B cell (primary cell): Measurements from ENCODE around the gene RAPGEF6. TPM values are rescaled to one million over a fixed set of nuclear protein-coding genes. Genes with fewer than 3 reads are reported as not detected.

Experiments used
- ATAC-seq: fragments of 200-7000 bp; cut with Tn5 transposase; one replicate; pipeline ENCODE4 v1.10.0; 2021; ENCODE audit warnings: low read depth, mild to moderate bottlenecking, moderate number of reproducible peaks, moderate library complexity
- CTCF ChIA-PET: fragments of 350-600 bp; sonication (Branson Sonifier 250); formaldehyde crosslinking; loops from one replicate; lab custom pipeline; 2021; ENCODE audit warnings: antibody characterized with exemption, inconsistent platforms; lab: Charles Lee
- POLR2A ChIA-PET: fragments of 350-600 bp; sonication (Branson Sonifier 250); formaldehyde crosslinking; loops from one replicate; lab custom pipeline; 2021; ENCODE audit warnings: antibody characterized with exemption; lab: Charles Lee
- DNase-seq: peaks from one replicate; pipeline ENCODE4 v3.0.0; 2013
- H2AFZ ChIP-seq: 2 replicates; pipeline ENCODE4 v1.6.1; 2012; ENCODE audit warnings: mild to moderate bottlenecking, low read depth, low read length; ENCODE audit not compliant: insufficient read depth, poor library complexity, severe bottlenecking
- H3K27ac ChIP-seq, 2 donors: 1 replicate in 1 of 2; 2 replicates in 1 of 2; pipeline ENCODE4 v1.5.1; 2012 to 2013; ENCODE audit warnings: low read length in 2 of 2, mild to moderate bottlenecking in 2 of 2, moderate library complexity in 1 of 2
- H3K27me3 ChIP-seq, 4 experiments: fragments of 200-600 bp in 1 of 4; sonication (generic) in 1 of 4; replicated peaks in 1 of 4; 1 replicate in 2 of 4; 2 replicates in 2 of 4; pipeline versions ENCODE4 v1.6.1 to v1.7.0; 2013 to 2016; ENCODE audit warnings: low read length in 3 of 4, mild to moderate bottlenecking in 2 of 4, mixed read lengths in 1 of 4, moderate library complexity in 1 of 4; ENCODE audit not compliant: insufficient read depth in 4 of 4, control insufficient read depth in 3 of 4; ENCODE audit errors: control extremely low read depth in 1 of 4
- H3K36me3 ChIP-seq, 2 experiments: replicated peaks in 1 of 2; 1 replicate in 1 of 2; 2 replicates in 1 of 2; pipeline versions ENCODE4 v1.6.1 to v1.7.1; 2013; ENCODE audit warnings: low read length in 1 of 2; ENCODE audit not compliant: insufficient read depth in 2 of 2, control insufficient read depth in 1 of 2; ENCODE audit errors: control extremely low read depth in 1 of 2, extremely low read depth in 1 of 2
- H3K4me1 ChIP-seq, 2 donors: fragments of 200-600 bp in 1 of 2; sonication (generic) in 1 of 2; 1 replicate in 1 of 2; 2 replicates in 1 of 2; pipeline versions ENCODE4 v1.5.1 to v1.6.1; 2013 to 2017; ENCODE audit warnings: low read length in 2 of 2; ENCODE audit not compliant: control insufficient read depth in 2 of 2, insufficient read depth in 2 of 2
- H3K4me2 ChIP-seq: replicated peaks from 2 replicates; pipeline ENCODE3; 2012; ENCODE audit warnings: mild to moderate bottlenecking, low read depth, low read length; ENCODE audit not compliant: poor library complexity, severe bottlenecking
- H3K4me3 ChIP-seq, 5 experiments: fragments of 200-600 bp in 1 of 5; sonication (generic) in 1 of 5; 1 replicate in 3 of 5; 2 replicates in 2 of 5; pipeline versions ENCODE4 v1.5.1 to v1.7.0; 2011 to 2016; ENCODE audit warnings: low read length in 4 of 5, mild to moderate bottlenecking in 4 of 5, low read depth in 2 of 5, control low read depth in 1 of 5, moderate library complexity in 1 of 5; ENCODE audit not compliant: insufficient read depth in 1 of 5; ENCODE audit errors: control extremely low read depth in 1 of 5, extremely low read depth in 1 of 5
- H3K79me2 ChIP-seq: fragments of 200-600 bp; sonication (generic); one replicate; pipeline ENCODE4 v1.6.0; 2016; ENCODE audit warnings: low read length; ENCODE audit not compliant: control insufficient read depth, insufficient read depth
- H3K9ac ChIP-seq: fragments of 200-600 bp; sonication (generic); 2 replicates; pipeline ENCODE4 v1.6.1; 2017; ENCODE audit warnings: mild to moderate bottlenecking, low read length, moderate library complexity
- H3K9me3 ChIP-seq, 3 donors: one replicate each; pipeline versions ENCODE4 v1.6.1 to v1.7.1; 2013; ENCODE audit warnings: low read length in 2 of 3; ENCODE audit not compliant: control insufficient read depth in 2 of 3, insufficient read depth in 1 of 3; ENCODE audit errors: control extremely low read depth in 1 of 3
- H4K20me1 ChIP-seq: 2 replicates; pipeline ENCODE4 v1.6.0; 2012; ENCODE audit warnings: mild to moderate bottlenecking, low read length; ENCODE audit not compliant: insufficient read depth, control insufficient read depth, poor library complexity, severe bottlenecking
- H3K27ac Mint-ChIP-seq: one replicate; pipeline ENCODE4 v1.8.0; 2021; ENCODE audit warnings: mixed read lengths
- H3K27me3 Mint-ChIP-seq: one replicate; pipeline ENCODE4 v1.8.0; 2021; ENCODE audit warnings: mixed read lengths
- H3K4me1 Mint-ChIP-seq: one replicate; pipeline ENCODE4 v1.8.0; 2021; ENCODE audit warnings: mixed read lengths
- H3K4me3 Mint-ChIP-seq: one replicate; pipeline ENCODE4 v1.8.0; 2021; ENCODE audit warnings: mixed read lengths
- H3K9me3 Mint-ChIP-seq: one replicate; pipeline ENCODE4 v1.8.0; 2022; ENCODE audit warnings: mixed read lengths; ENCODE audit not compliant: insufficient read depth
- CTCF ChIP-seq: fragments of 200-600 bp; IDR thresholded peaks from one replicate; pipeline ENCODE4 v1.8.0; 2022; ENCODE audit warnings: antibody characterized with exemption, mild to moderate bottlenecking
- EZH2 ChIP-seq: IDR thresholded peaks from 2 replicates; pipeline ENCODE4 v1.6.1; 2012; ENCODE audit warnings: borderline replicate concordance, low read depth, mild to moderate bottlenecking, moderate library complexity, low read length; ENCODE audit not compliant: insufficient read depth, poor library complexity, severe bottlenecking
- WGBS: methylation state at CpG from one replicate; pipeline ENCODE4 v1.1.5; 2013; ENCODE audit warnings: missing lambda C conversion rate; ENCODE audit not compliant: insufficient coverage; 5-methylcytosine and 5-hydroxymethylcytosine counted together
- intact Hi-C: fragments of 100-400 bp; cut with micrococcal nuclease; formaldehyde crosslinking; loops from one replicate; pipeline ENCODE4 v1.10.0; 2022
- polyA plus RNA-seq: library from polyadenylated mRNA; depleted of rRNA; stranded (reverse); fragments of >200 nt; gene quantifications from 2 replicates; pipeline ENCODE4 v1.2.3, GENCODE V29; 2012
- total RNA-seq, 2 donors: library from RNA; stranded (reverse); fragments of 120-200 nt in 1 of 2; gene quantifications; 1 replicate in 1 of 2; 2 replicates in 1 of 2; pipeline versions ENCODE4 v1.2.3 to v1.2.4, GENCODE V29; 2013 to 2022

Gene RAPGEF6
- total and polyA plus RNA-seq, 2 donors (not counting 1 experiment from before 2014, with no cell fraction given) = 9.8 to 56.2 TPM

GRCh38 chr5:131382407-131383395, 252.3 kb downstream of the RAPGEF6 start:
- Mint-ChIP-seq H3K27ac (peak overlapping the region; percentile 86), H3K27me3 (no peaks in the 10 kb centered on the region), H3K9me3 (no peaks in the 10 kb centered on the region), H3K4me3 (peak overlapping the region; percentile 68), H3K4me1 (peaks cover 58% of the 10 kb centered on the region)
- Histone ChIP-seq H3K9ac (no peak overlapping the region), H3K9me3 (peaks cover 0 to 6% (median 0%) of the 10 kb centered on the region in 3 donors), H3K27ac (peak overlapping the region; percentile 99), H3K4me1 (peaks cover 52 to 55% of the 10 kb centered on the region in 2 donors), H3K4me2 (peak overlapping the region; percentile 63), H4K20me1 (no peaks in the 10 kb centered on the region), H3K36me3 (peaks cover 8 to 24% of the 10 kb centered on the region in 2 experiments), H2AFZ (no peak overlapping the region), H3K4me3 (peak overlapping the region in 1 of 5 experiments; percentile 15), H3K27me3 (no peaks in the 10 kb centered on the region), H3K79me2 (peaks cover 92% of the 10 kb centered on the region)
- ATAC-seq = peak; percentile 72
- CTCF ChIA-PET = interaction anchor here (0.6 to 4.3 kb wide), 44 partner anchors 9 to 511 kb away, joined by 3 to 117 read pairs (median 5); partner anchors contain the start of genes CDC42SE2 and HINT1
- no CpG with 5 or more reads among the region's 3 CpGs for WGBS
- intact Hi-C loops = loop anchor here (1.0 to 10.0 kb wide), 6 partner anchors 12 to 270 kb away; partner anchors contain the start of genes HINT1 and RAPGEF6
- peak; percentile 75 for TF ChIP-seq CTCF
- TF ChIP-seq EZH2 = no peak
- DNase-seq = peak; percentile 87
- POLR2A ChIA-PET = interaction anchor here (1.1 to 2.1 kb wide), 7 partner anchors 11 to 173 kb away, joined by 3 to 23 read pairs (median 4); partner anchors contain the start of gene CDC42SE2
